ENCODE data around the gene HDLBP. TPM values are rescaled to one million over a fixed set of nuclear protein-coding genes. Genes with fewer than 3 reads are reported as not detected.

The HDLBP gene
- total and polyA plus RNA-seq, 2 experiments from 2014 or later = 230 to 306 TPM

- Histone ChIP-seq H4K20me1 (replicated peaks; ENCODE audit: insufficient read depth) (peaks cover 16% of the 10 kb centered on the region), H3K4me3 (no peak overlapping the region), H2AFZ (no peak overlapping the region), H3K9me2 (ENCODE audit: insufficient read depth) (no peaks in the 10 kb centered on the region), H3F3A (replicated peaks; ENCODE audit: low read depth) (0 out of 2 replicates have a peak, but pooled peaks cover 4% of the 10 kb centered on the region), H3K4me1 (ENCODE audit: insufficient read depth) (no peaks in the 10 kb centered on the region; the same call in 1 of the 2 replicates), H3K27ac (ENCODE audit: low read depth) (no peak overlapping the region), H3K36me3 (ENCODE audit: insufficient read depth) (peaks cover 69% of the 10 kb centered on the region), H3K4me2 (no peak overlapping the region), H3K79me2 (replicated peaks; ENCODE audit: insufficient read depth) (no peaks in the 10 kb centered on the region; the same call in 1 of the 2 replicates), H3K27me3 (ENCODE audit: insufficient read depth) (no peaks in the 10 kb centered on the region)
- DNase-seq (ENCODE audit: low spot score) = no peak
- no peak for ATAC-seq
- peaks cover 15% of the 10 kb centered on the region for H3K4me1 Mint-ChIP-seq
- H3K36me3 Mint-ChIP-seq (ENCODE audit: low read depth) = peaks cover 87% of the 10 kb centered on the region
- H3K27me3 Mint-ChIP-seq (ENCODE audit: insufficient read depth, low read depth, poor library complexity) = peaks cover 3% of the 10 kb centered on the region
- no peak overlapping the region for H3K27ac Mint-ChIP-seq
- no peak overlapping the region for H3K4me3 Mint-ChIP-seq
- no peak for TF ChIP-seq STAT1 (IDR thresholded peaks at IDR 0.05; ENCODE audit: unreplicated experiment)
- no peak for TF ChIP-seq EZH2 (IDR thresholded peaks at IDR 0.05; ENCODE audit: low read depth, unreplicated experiment)
- TF ChIP-seq CREB1 (CRISPR knock-in tag; IDR thresholded peaks at IDR 0.05; ENCODE audit: low read depth) = no peak
- no peaks in the 10 kb centered on the region for H3K9me3 Mint-ChIP-seq
Observed at GRCh38 chr2:241350530-241350877, 35.0 kb upstream of the HDLBP start.

- Histone ChIP-seq H3F3A (replicated peaks; ENCODE audit: low read depth) (0 out of 2 replicates have a peak, but pooled peaks cover 4% of the 10 kb centered on the region), H2AFZ (no peak overlapping the region), H3K4me2 (no peak overlapping the region), H3K27me3 (ENCODE audit: insufficient read depth) (no peaks in the 10 kb centered on the region), H3K9me2 (ENCODE audit: insufficient read depth) (no peaks in the 10 kb centered on the region), H3K79me2 (replicated peaks; ENCODE audit: insufficient read depth) (no peaks in the 10 kb centered on the region; the same call in 1 of the 2 replicates), H4K20me1 (replicated peaks; ENCODE audit: insufficient read depth) (peaks cover 17% of the 10 kb centered on the region), H3K4me3 (no peak overlapping the region), H3K27ac (ENCODE audit: low read depth) (no peak overlapping the region), H3K36me3 (ENCODE audit: insufficient read depth) (peaks cover 75% of the 10 kb centered on the region), H3K4me1 (ENCODE audit: insufficient read depth) (no peaks in the 10 kb centered on the region; the same call in 1 of the 2 replicates)
- DNase-seq (ENCODE audit: low spot score) = no peak
- ATAC-seq = no peak
- peaks cover 2% of the 10 kb centered on the region for H3K27me3 Mint-ChIP-seq (ENCODE audit: insufficient read depth, low read depth, poor library complexity)
- no peak overlapping the region for H3K4me3 Mint-ChIP-seq
- no peaks in the 10 kb centered on the region for H3K9me3 Mint-ChIP-seq
- peaks cover 92% of the 10 kb centered on the region for H3K36me3 Mint-ChIP-seq (ENCODE audit: low read depth)
- no peak overlapping the region for H3K27ac Mint-ChIP-seq
- H3K4me1 Mint-ChIP-seq = peaks cover 14% of the 10 kb centered on the region
- TF ChIP-seq ZNF331 (CRISPR knock-in tag; IDR thresholded peaks at IDR 0.05; ENCODE audit: low read depth) (no peak), JUNB (IDR thresholded peaks at IDR 0.05; ENCODE audit: unreplicated experiment) (no peak), CREB1 (CRISPR knock-in tag; IDR thresholded peaks at IDR 0.05; ENCODE audit: low read depth) (no peak), POLR2AphosphoS5 (IDR thresholded peaks at IDR 0.05; ENCODE audit: low read depth) (no peak), NANOG (IDR thresholded peaks at IDR 0.05; ENCODE audit: borderline replicate concordance) (no peak), REST (IDR thresholded peaks at IDR 0.05; ENCODE audit: unreplicated experiment) (no peak), STAT1 (IDR thresholded peaks at IDR 0.05; ENCODE audit: unreplicated experiment) (no peak), EZH2phosphoT487 (IDR thresholded peaks at IDR 0.05; ENCODE audit: unreplicated experiment) (no peak)
- TF ChIP-seq, protein P1, sequence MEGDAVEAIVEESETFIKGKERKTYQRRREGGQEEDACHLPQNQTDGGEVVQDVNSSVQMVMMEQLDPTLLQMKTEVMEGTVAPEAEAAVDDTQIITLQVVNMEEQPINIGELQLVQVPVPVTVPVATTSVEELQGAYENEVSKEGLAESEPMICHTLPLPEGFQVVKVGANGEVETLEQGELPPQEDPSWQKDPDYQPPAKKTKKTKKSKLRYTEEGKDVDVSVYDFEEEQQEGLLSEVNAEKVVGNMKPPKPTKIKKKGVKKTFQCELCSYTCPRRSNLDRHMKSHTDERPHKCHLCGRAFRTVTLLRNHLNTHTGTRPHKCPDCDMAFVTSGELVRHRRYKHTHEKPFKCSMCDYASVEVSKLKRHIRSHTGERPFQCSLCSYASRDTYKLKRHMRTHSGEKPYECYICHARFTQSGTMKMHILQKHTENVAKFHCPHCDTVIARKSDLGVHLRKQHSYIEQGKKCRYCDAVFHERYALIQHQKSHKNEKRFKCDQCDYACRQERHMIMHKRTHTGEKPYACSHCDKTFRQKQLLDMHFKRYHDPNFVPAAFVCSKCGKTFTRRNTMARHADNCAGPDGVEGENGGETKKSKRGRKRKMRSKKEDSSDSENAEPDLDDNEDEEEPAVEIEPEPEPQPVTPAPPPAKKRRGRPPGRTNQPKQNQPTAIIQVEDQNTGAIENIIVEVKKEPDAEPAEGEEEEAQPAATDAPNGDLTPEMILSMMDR (conservative IDR thresholded peaks at IDR 0.05; ENCODE audit: low read depth in 2 of 2) = no peak
- TF ChIP-seq, protein P2, sequence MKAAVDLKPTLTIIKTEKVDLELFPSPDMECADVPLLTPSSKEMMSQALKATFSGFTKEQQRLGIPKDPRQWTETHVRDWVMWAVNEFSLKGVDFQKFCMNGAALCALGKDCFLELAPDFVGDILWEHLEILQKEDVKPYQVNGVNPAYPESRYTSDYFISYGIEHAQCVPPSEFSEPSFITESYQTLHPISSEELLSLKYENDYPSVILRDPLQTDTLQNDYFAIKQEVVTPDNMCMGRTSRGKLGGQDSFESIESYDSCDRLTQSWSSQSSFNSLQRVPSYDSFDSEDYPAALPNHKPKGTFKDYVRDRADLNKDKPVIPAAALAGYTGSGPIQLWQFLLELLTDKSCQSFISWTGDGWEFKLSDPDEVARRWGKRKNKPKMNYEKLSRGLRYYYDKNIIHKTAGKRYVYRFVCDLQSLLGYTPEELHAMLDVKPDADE (IDR thresholded peaks at IDR 0.05) = no peak
Observed at GRCh38 chr2:241349941-241350340, 34.5 kb upstream of the HDLBP start.
